HepG2 (cell line): Measurements from ENCODE around the gene SFRP2. TPM values are rescaled to one million over a fixed set of nuclear protein-coding genes. Genes with fewer than 3 reads are reported as not detected.
A peak's percentile ranks its signal among the peaks of the same experiment; 100 is the strongest.

Experiments used
- ATAC-seq: fragments of 200-7000 bp; cut with Tn5 transposase; 3 replicates; pipeline ENCODE4 v1.9.1; 2020; ENCODE audit warnings: mild to moderate bottlenecking, moderate library complexity
- BruUV-seq: library from RNA; stranded (reverse); fragments of 400-500 nt; replicated peaks from 2 replicates; lab custom pipeline; 2021; lab: Mats Ljungman, UMichigan
- CTCF ChIA-PET: fragments of 300-600 bp; formaldehyde crosslinking; extraction: SDS; loops from one replicate; lab custom pipeline; 2021; ENCODE audit warnings: low total read pairs, inconsistent platforms, low intra/inter-chr PET ratio; lab: Yijun Ruan, JAX
- POLR2A ChIA-PET: fragments of 350-600 bp; sonication (Branson Sonifier 250); formaldehyde crosslinking; loops from one replicate; lab custom pipeline; 2020; ENCODE audit warnings: antibody characterized with exemption, inconsistent platforms; lab: Yijun Ruan, JAX
- DNase-seq: peaks from one replicate; pipeline ENCODE4 v3.0.0-alpha.2; 2015; ENCODE audit warnings: low spot score
- FAIRE-seq: peaks from 3 replicates; lab custom pipeline; 2011; peaks lifted over from hg19 to GRCh38; lab: Jason Lieb, UNC
- H2AFZ ChIP-seq: one replicate; pipeline ENCODE4 v1.6.1; 2011; ENCODE audit warnings: low read length, inconsistent platforms
- H3K27ac ChIP-seq: fragments of 300-600 bp; 3 replicates; pipeline ENCODE4 v1.8.0; 2011; ENCODE audit warnings: mixed run types, mild to moderate bottlenecking, mixed read lengths, low read length, inconsistent platforms; ENCODE audit not compliant: insufficient read depth; ENCODE audit errors: extremely low read length
- H3K27me3 ChIP-seq, 2 experiments: fragments of 200-600 bp in 1 of 2; 2 replicates in 1 of 2; 3 replicates in 1 of 2; pipeline versions ENCODE4 v1.6.0 to v1.8.0; 2011; ENCODE audit warnings: low read length in 2 of 2, mild to moderate bottlenecking in 2 of 2, moderate library complexity in 2 of 2, inconsistent platforms in 1 of 2; ENCODE audit not compliant: insufficient read depth in 2 of 2, control insufficient read depth in 1 of 2
- H3K36me3 ChIP-seq, 2 experiments: fragments of 200-600 bp in 1 of 2; replicated peaks in 1 of 2; 2 replicates in 1 of 2; 3 replicates in 1 of 2; pipeline versions ENCODE4 v1.5.1 to v1.8.0; 2011; ENCODE audit warnings: low read length in 2 of 2, inconsistent platforms in 1 of 2; ENCODE audit not compliant: insufficient read depth in 2 of 2, control insufficient read depth in 1 of 2
- H3K4me1 ChIP-seq: 2 replicates; pipeline ENCODE4 v1.5.1; 2012; ENCODE audit warnings: low read length, inconsistent platforms; ENCODE audit not compliant: insufficient read depth
- H3K4me2 ChIP-seq: 2 replicates; pipeline ENCODE4 v1.6.0; 2011; ENCODE audit warnings: low read depth, low read length, inconsistent platforms
- H3K4me3 ChIP-seq, 3 experiments: fragments of 200-600 bp in 1 of 3; sonication (generic), shearing (Covaris generic) in 1 of 3; replicated peaks in 1 of 3; 2 replicates each; pipeline ENCODE4 v1.5.1; 2011 to 2016; ENCODE audit warnings: low read length in 3 of 3, inconsistent platforms in 2 of 3, low read depth in 2 of 3, mild to moderate bottlenecking in 2 of 3, control low read depth in 1 of 3, mixed read lengths in 1 of 3; ENCODE audit not compliant: insufficient read depth in 1 of 3
- H3K79me2 ChIP-seq: one replicate; pipeline ENCODE4 v1.6.1; 2011; ENCODE audit warnings: low read length, inconsistent platforms; ENCODE audit not compliant: insufficient read depth
- H3K9ac ChIP-seq: 2 replicates; pipeline ENCODE4 v1.6.0; 2011; ENCODE audit warnings: mild to moderate bottlenecking, low read depth, low read length, inconsistent platforms; ENCODE audit not compliant: insufficient read depth
- H3K9me3 ChIP-seq: 2 replicates; pipeline ENCODE4 v1.5.1; 2012; ENCODE audit warnings: mild to moderate bottlenecking, low read length
- H4K20me1 ChIP-seq: 2 replicates; pipeline ENCODE4 v1.6.0; 2011; ENCODE audit warnings: inconsistent platforms, mild to moderate bottlenecking, low read length, moderate library complexity; ENCODE audit not compliant: insufficient read depth
- CTCF ChIP-seq: sonication (generic); formaldehyde crosslinking; IDR thresholded peaks from 2 replicates; pipeline ENCODE4 v1.5.0; 2020; ENCODE audit warnings: mild to moderate bottlenecking, missing genetic modification reagents, moderate library complexity
- FOXA1 ChIP-seq, 2 experiments: fragments of 450-650 bp in 1 of 2; sonication (generic) in 1 of 2; formaldehyde crosslinking in 1 of 2; IDR thresholded peaks; 2 replicates each; pipeline versions ENCODE4 v1.4.0 to v1.6.1; 2016 to 2020; ENCODE audit warnings: missing genetic modification reagents in 1 of 2
- FOXA3 ChIP-seq: IDR thresholded peaks from 2 replicates; pipeline ENCODE4 v1.6.1; 2016; ENCODE audit warnings: missing genetic modification reagents, missing compliant biosample characterization
- HNF1B ChIP-seq: sonication (generic); formaldehyde crosslinking; IDR thresholded peaks from 2 replicates; pipeline ENCODE4 v1.5.1; 2020; ENCODE audit warnings: mild to moderate bottlenecking, moderate library complexity, missing genetic modification reagents
- NCOA2 ChIP-seq: sonication (generic); formaldehyde crosslinking; IDR thresholded peaks from 2 replicates; pipeline ENCODE4 v1.8.0; 2022; ENCODE audit warnings: inconsistent platforms
- SMC3 ChIP-seq: IDR thresholded peaks from 2 replicates; pipeline ENCODE4 v1.6.1; 2011; ENCODE audit warnings: low read length, improper control_type of control experiment
- STAG1 ChIP-seq: sonication (generic); formaldehyde crosslinking; IDR thresholded peaks from 2 replicates; pipeline ENCODE4 v1.4.0; 2020; ENCODE audit warnings: missing genetic modification reagents
- WGBS: methylation state at CpG from one replicate; pipeline ENCODE4 v1.1.6; 2017; ENCODE audit warnings: low lambda C conversion rate; 5-methylcytosine and 5-hydroxymethylcytosine counted together
- in situ Hi-C: cut with HindIII; loops from 2 replicates; pipeline ENCODE4 v1.10.0; 2017; ENCODE audit warnings: low pct_unique_long_range_greater_than_20kb; ENCODE audit not compliant: extremely low pct_ligation_motif_present
- intact Hi-C: fragments of 100-400 bp; cut with micrococcal nuclease; formaldehyde crosslinking; loops from one replicate; pipeline ENCODE4 v1.10.0; 2022; ENCODE audit not compliant: unreplicated experiment
- polyA plus RNA-seq, 8 experiments: library from polyadenylated mRNA; depleted of rRNA in 3 of 8; stranded (reverse) in 7 of 8; unstranded in 1 of 8; fragments of >200 nt; fragmentation: Illumina TruSeq in 4 of 8; extraction: Trizol in 4 of 8; gene quantifications; 2 replicates each; pipeline versions ENCODE4 v1.2.1 to v1.2.3, GENCODE V29; 2011 to 2016; ENCODE audit warnings: low read depth in 4 of 8, missing spikeins in 1 of 8, mixed read lengths in 1 of 8; ENCODE audit not compliant: insufficient read depth in 1 of 8
- total RNA-seq, 5 experiments: library from RNA; depleted of rRNA; stranded (reverse); fragments of >200 nt; fragmentation: Illumina TruSeq; extraction: Trizol; gene quantifications; 2 replicates each; pipeline ENCODE4 v1.2.3, GENCODE V29; 2016; ENCODE audit warnings: low read depth in 1 of 5

Gene SFRP2
- total and polyA plus RNA-seq, 2 of the 13 experiments (the other 11 are each of a cell fraction or from before 2014, with no cell fraction given) = not detected

- TF ChIP-seq HNF1B (CRISPR knock-in tag) (no peak), SMC3 (0 out of 2 replicates have a peak, but pooled peaks have one; percentile 6), NCOA2 (CRISPR knock-in tag) (no peak), FOXA1 (IDR thresholded peaks at IDR 0.05) (no peak), FOXA1 (CRISPR knock-in tag; IDR thresholded peaks at IDR 0.05) (0 out of 2 replicates have a peak, but pooled peaks have one; percentile 18), STAG1 (peak; percentile 48), FOXA3 (CRISPR knock-in tag) (peak; percentile 25; the same call in 1 of the 2 replicates), CTCF (peak; percentile 40)
- peak; percentile 66 for ATAC-seq
- Histone ChIP-seq H3K4me2 (no peak overlapping the region), H3K79me2 (no peaks in the 10 kb centered on the region), H2AFZ (no peak overlapping the region), H3K9me3 (no peaks in the 10 kb centered on the region), H3K36me3 (no peaks in the 10 kb centered on the region), H3K27ac (no peak overlapping the region), H3K9ac (no peak overlapping the region), H3K4me1 (no peaks in the 10 kb centered on the region), H4K20me1 (no peaks in the 10 kb centered on the region), H3K4me3 (no peak overlapping the region), H3K27me3 (peaks cover 5 to 38% of the 10 kb centered on the region in 2 experiments; a peak in 3 of 5 replicates)
- POLR2A ChIA-PET = no interaction called here
- no TSS peak for BruUV-seq
- peak; percentile 23 for FAIRE-seq
- DNase-seq = peak; percentile 3
- WGBS = 3% methylated on average over 3 of the region's 3 CpGs
- CTCF ChIA-PET = no interaction called here
- in situ Hi-C loops (no loop called here), intact Hi-C loops (loop anchor here (2.0 to 10.0 kb wide), 2 partner anchors 265 to 529 kb away; no protein-coding TSS in a partner anchor)
Observed at GRCh38 chr4:153785910-153786721, 2.8 kb downstream of the SFRP2 start.
